Measurements from ENCODE around the gene MCUB.
"Not testable (repeated sequence)": the region's sequence is repeated elsewhere in the genome, so short reads cannot be mapped to it uniquely, and the experiment has no call there.

The MCUB gene

GRCh38 chr4:109640644-109641043, 80.6 kb downstream of the MCUB start:
- no peak for DNase-seq

- DNase-seq, result no peak
Measured at GRCh38 chr4:109645874-109646710, 86.0 kb downstream of the MCUB start.

GRCh38 chr4:109648266-109648996, 88.4 kb downstream of the MCUB start:
- no peak for DNase-seq

- no peak for DNase-seq
Measured at GRCh38 chr4:109648997-109649575, 89.0 kb downstream of the MCUB start.

GRCh38 chr4:109649872-109650271, 89.8 kb downstream of the MCUB start:
- DNase-seq, result no peak

GRCh38 chr4:109655396-109655795, 95.3 kb downstream of the MCUB start:
- no peak for DNase-seq

GRCh38 chr4:109657854-109658418, 97.9 kb downstream of the MCUB start:
- no peak for DNase-seq

- no peak for DNase-seq
Measured at GRCh38 chr4:109658871-109659410, 98.9 kb downstream of the MCUB start.

GRCh38 chr4:109662116-109662515, 102.1 kb downstream of the MCUB start:
- no peak for DNase-seq

GRCh38 chr4:109662771-109663170, 102.7 kb downstream of the MCUB start:
- no peak for DNase-seq

GRCh38 chr4:109665783-109666485, 105.9 kb downstream of the MCUB start:
- peak; percentile 2 for DNase-seq

GRCh38 chr4:109671350-109671749, 111.3 kb downstream of the MCUB start:
- no peak for DNase-seq

GRCh38 chr4:109672169-109672930, 112.3 kb downstream of the MCUB start:
- no peak for DNase-seq

GRCh38 chr4:109673303-109673702, 113.3 kb downstream of the MCUB start:
- no peak for DNase-seq

GRCh38 chr4:109675181-109675580, 115.1 kb downstream of the MCUB start:
- DNase-seq, result no peak

- DNase-seq, result no peak
Measured at GRCh38 chr4:109675843-109676242, 115.8 kb downstream of the MCUB start.

- no peak for DNase-seq
Measured at GRCh38 chr4:109676886-109677285, 116.8 kb downstream of the MCUB start.

- DNase-seq, result not testable (repeated sequence)
Measured at GRCh38 chr4:109678472-109678871, 118.4 kb downstream of the MCUB start.

- DNase-seq, result not testable (repeated sequence)
Measured at GRCh38 chr4:109678925-109679324, 118.9 kb downstream of the MCUB start.

GRCh38 chr4:109682875-109683274, 122.8 kb downstream of the MCUB start:
- DNase-seq, result no peak

GRCh38 chr4:109683621-109684253, 123.7 kb downstream of the MCUB start:
- DNase-seq, result no peak
